Body of pancreas (tissue), 4 donors: ENCODE data around the gene NCL.

Experiments used
- POLR2A ChIP-seq, 3 donors: fragments of 450-650 bp; IDR thresholded peaks; one replicate each; pipeline ENCODE4 v1.6.1; 2016; ENCODE audit warnings: antibody characterized with exemption in 3 of 3, mild to moderate bottlenecking in 2 of 3
- TF ChIP-seq, protein P1 (sequence below), 7 experiments: fragments of 450-650 bp in 4 of 7; fragments of 200-600 bp in 3 of 7; sonication (generic) in 3 of 7; IDR thresholded peaks; one replicate each; pipeline ENCODE4 v1.5.1; 2016 to 2019; ENCODE audit warnings: antibody characterized with exemption in 7 of 7

- TF ChIP-seq, protein P1, sequence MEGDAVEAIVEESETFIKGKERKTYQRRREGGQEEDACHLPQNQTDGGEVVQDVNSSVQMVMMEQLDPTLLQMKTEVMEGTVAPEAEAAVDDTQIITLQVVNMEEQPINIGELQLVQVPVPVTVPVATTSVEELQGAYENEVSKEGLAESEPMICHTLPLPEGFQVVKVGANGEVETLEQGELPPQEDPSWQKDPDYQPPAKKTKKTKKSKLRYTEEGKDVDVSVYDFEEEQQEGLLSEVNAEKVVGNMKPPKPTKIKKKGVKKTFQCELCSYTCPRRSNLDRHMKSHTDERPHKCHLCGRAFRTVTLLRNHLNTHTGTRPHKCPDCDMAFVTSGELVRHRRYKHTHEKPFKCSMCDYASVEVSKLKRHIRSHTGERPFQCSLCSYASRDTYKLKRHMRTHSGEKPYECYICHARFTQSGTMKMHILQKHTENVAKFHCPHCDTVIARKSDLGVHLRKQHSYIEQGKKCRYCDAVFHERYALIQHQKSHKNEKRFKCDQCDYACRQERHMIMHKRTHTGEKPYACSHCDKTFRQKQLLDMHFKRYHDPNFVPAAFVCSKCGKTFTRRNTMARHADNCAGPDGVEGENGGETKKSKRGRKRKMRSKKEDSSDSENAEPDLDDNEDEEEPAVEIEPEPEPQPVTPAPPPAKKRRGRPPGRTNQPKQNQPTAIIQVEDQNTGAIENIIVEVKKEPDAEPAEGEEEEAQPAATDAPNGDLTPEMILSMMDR (IDR thresholded peaks at IDR 0.05), result no peak
- no peak for TF ChIP-seq POLR2A (IDR thresholded peaks at IDR 0.05)
Measured at GRCh38 chr2:231472816-231473215, 8.5 kb upstream of the NCL start.
